Activated naive CD4-positive, alpha-beta T cell treated with anti-CD3 and anti-CD28 coated beads for 36 hours (primary cell): ENCODE results near the gene GRIN3A. TPM values are rescaled to one million over a fixed set of nuclear protein-coding genes. Genes with fewer than 3 reads are reported as not detected.
"Not testable (repeated sequence)": the region's sequence is repeated elsewhere in the genome, so short reads cannot be mapped to it uniquely, and the experiment has no call there.

ENCODE experiments used
- CTCF ChIA-PET: fragments of 350-600 bp; sonication (Branson Sonifier 250); formaldehyde crosslinking; loops from one replicate; lab custom pipeline; 2021; ENCODE audit warnings: antibody characterized with exemption; lab: Charles Lee
- DNase-seq: peaks from one replicate; pipeline ENCODE4 v3.0.0-alpha.2; 2020
- H3K27ac Mint-ChIP-seq: one replicate; pipeline ENCODE4 v1.8.0; 2021; ENCODE audit warnings: mild to moderate bottlenecking, mixed read lengths
- H3K27me3 Mint-ChIP-seq: one replicate; pipeline ENCODE4 v1.8.0; 2021; ENCODE audit warnings: low read depth, mixed read lengths
- H3K36me3 Mint-ChIP-seq: one replicate; pipeline ENCODE4 v1.8.0; 2021; ENCODE audit warnings: low read depth, mixed read lengths
- H3K4me1 Mint-ChIP-seq: one replicate; pipeline ENCODE4 v1.8.0; 2021; ENCODE audit warnings: low read depth, mixed read lengths
- H3K4me3 Mint-ChIP-seq: one replicate; pipeline ENCODE4 v1.8.0; 2021; ENCODE audit warnings: mild to moderate bottlenecking, moderate library complexity, mixed read lengths
- H3K9me3 Mint-ChIP-seq: one replicate; pipeline ENCODE4 v1.8.0; 2021; ENCODE audit warnings: mixed read lengths
- intact Hi-C: fragments of 100-400 bp; cut with micrococcal nuclease; formaldehyde crosslinking; loops from one replicate; pipeline ENCODE4 v1.15.1; 2023
- total RNA-seq, 2 experiments: library from RNA; stranded (reverse); gene quantifications; one replicate each; pipeline ENCODE4 v1.2.3, GENCODE V29; 2021

Gene GRIN3A
- total RNA-seq, 2 experiments from 2014 or later: not detected

GRCh38 chr9:101566904-101567724, 171.3 kb downstream of the GRIN3A start:
- peak; percentile 80 for DNase-seq
- Mint-ChIP-seq H3K27ac (peak overlapping the region; percentile 59), H3K4me1 (peaks cover 53% of the 10 kb centered on the region), H3K36me3 (peaks cover 48% of the 10 kb centered on the region), H3K9me3 (no peaks in the 10 kb centered on the region), H3K4me3 (no peak overlapping the region), H3K27me3 (no peaks in the 10 kb centered on the region)
- CTCF ChIA-PET: interaction anchor here (0.6 to 0.8 kb wide), 4 partner anchors 34 to 140 kb away, joined by 3 read pairs; no protein-coding TSS in a partner anchor
- intact Hi-C loops: loop anchor here (1.0 kb wide), 4 partner anchors 19 to 118 kb away; partner anchors contain the start of gene RNF20

GRCh38 chr9:101564252-101564651, 174.2 kb downstream of the GRIN3A start:
- Mint-ChIP-seq H3K4me1 (peaks cover 36% of the 10 kb centered on the region), H3K27me3 (no peaks in the 10 kb centered on the region), H3K36me3 (peaks cover 72% of the 10 kb centered on the region), H3K27ac (no peak overlapping the region), H3K9me3 (no peaks in the 10 kb centered on the region), H3K4me3 (no peak overlapping the region)
- no peak for DNase-seq
- intact Hi-C loops: no loop called here
- CTCF ChIA-PET: interaction anchor here (0.8 kb wide), 1 partner anchor 35 kb away, joined by 3 read pairs; no protein-coding TSS in a partner anchor

GRCh38 chr9:101562966-101563365, 175.5 kb downstream of the GRIN3A start:
- intact Hi-C loops: no loop called here
- H3K27me3 Mint-ChIP-seq: no peaks in the 10 kb centered on the region
- H3K27ac Mint-ChIP-seq: no peak overlapping the region
- H3K4me3 Mint-ChIP-seq: no peak overlapping the region
- no peak for DNase-seq
- H3K9me3 Mint-ChIP-seq: no peaks in the 10 kb centered on the region
- peaks cover 24% of the 10 kb centered on the region for H3K4me1 Mint-ChIP-seq
- CTCF ChIA-PET: interaction anchor here (1.0 kb wide), 1 partner anchor 104 kb away, joined by 4 read pairs; no protein-coding TSS in a partner anchor
- H3K36me3 Mint-ChIP-seq: peaks cover 78% of the 10 kb centered on the region

GRCh38 chr9:101561740-101562139, 176.7 kb downstream of the GRIN3A start:
- no peaks in the 10 kb centered on the region for H3K27me3 Mint-ChIP-seq
- no peak overlapping the region for H3K4me3 Mint-ChIP-seq
- CTCF ChIA-PET: interaction anchor here (1.0 kb wide), 1 partner anchor 103 kb away, joined by 4 read pairs; no protein-coding TSS in a partner anchor
- intact Hi-C loops: no loop called here
- DNase-seq: no peak
- H3K4me1 Mint-ChIP-seq: peaks cover 12% of the 10 kb centered on the region
- H3K36me3 Mint-ChIP-seq: peaks cover 82% of the 10 kb centered on the region
- H3K27ac Mint-ChIP-seq: no peak overlapping the region
- H3K9me3 Mint-ChIP-seq: peaks cover 2% of the 10 kb centered on the region

GRCh38 chr9:101549472-101550098, 188.9 kb downstream of the GRIN3A start:
- DNase-seq, CTCF ChIA-PET, H3K4me1 Mint-ChIP-seq, H3K27ac Mint-ChIP-seq, H3K9me3 Mint-ChIP-seq, intact Hi-C loops, H3K4me3 Mint-ChIP-seq, H3K27me3 Mint-ChIP-seq: not testable (repeated sequence)
- peaks cover 72% of the 10 kb centered on the region for H3K36me3 Mint-ChIP-seq

GRCh38 chr9:101543098-101543735, 195.2 kb downstream of the GRIN3A start:
- intact Hi-C loops: no loop called here
- Mint-ChIP-seq H3K4me1 (no peaks in the 10 kb centered on the region), H3K27me3 (no peaks in the 10 kb centered on the region), H3K4me3 (no peak overlapping the region), H3K36me3 (peaks cover 39% of the 10 kb centered on the region), H3K9me3 (no peaks in the 10 kb centered on the region), H3K27ac (no peak overlapping the region)
- CTCF ChIA-PET: no interaction called here
- no peak for DNase-seq

GRCh38 chr9:101540069-101540468, 198.4 kb downstream of the GRIN3A start:
- Mint-ChIP-seq H3K4me1 (peaks cover 12% of the 10 kb centered on the region), H3K4me3 (no peak overlapping the region), H3K9me3 (no peaks in the 10 kb centered on the region), H3K27ac (no peak overlapping the region), H3K36me3 (peaks cover 23% of the 10 kb centered on the region), H3K27me3 (no peaks in the 10 kb centered on the region)
- CTCF ChIA-PET: interaction anchor here (0.8 kb wide), 2 partner anchors 26 to 413 kb away, joined by 3 read pairs; no protein-coding TSS in a partner anchor
- no peak for DNase-seq
- intact Hi-C loops: no loop called here

GRCh38 chr9:101536938-101537337, 201.5 kb downstream of the GRIN3A start:
- peak; percentile 56 for DNase-seq
- CTCF ChIA-PET: interaction anchor here (1.0 kb wide), 1 partner anchor 9 kb away, joined by 3 read pairs; no protein-coding TSS in a partner anchor
- Mint-ChIP-seq H3K27me3 (no peaks in the 10 kb centered on the region), H3K27ac (no peak overlapping the region), H3K9me3 (no peaks in the 10 kb centered on the region), H3K4me1 (peaks cover 14% of the 10 kb centered on the region), H3K36me3 (peaks cover 11% of the 10 kb centered on the region), H3K4me3 (no peak overlapping the region)
- intact Hi-C loops: loop anchor here (10.0 kb wide), 1 partner anchor 1182 kb away; the partner anchor contains the start of gene TEX10

GRCh38 chr9:101536351-101536750, 202.1 kb downstream of the GRIN3A start:
- H3K27me3 Mint-ChIP-seq: no peaks in the 10 kb centered on the region
- peaks cover 14% of the 10 kb centered on the region for H3K4me1 Mint-ChIP-seq
- no peak overlapping the region for H3K4me3 Mint-ChIP-seq
- no peaks in the 10 kb centered on the region for H3K9me3 Mint-ChIP-seq
- peaks cover 11% of the 10 kb centered on the region for H3K36me3 Mint-ChIP-seq
- CTCF ChIA-PET: no interaction called here
- DNase-seq: no peak
- intact Hi-C loops: loop anchor here (10.0 kb wide), 1 partner anchor 1182 kb away; the partner anchor contains the start of gene TEX10
- no peak overlapping the region for H3K27ac Mint-ChIP-seq

- Mint-ChIP-seq H3K4me3 (peak within 1 kb of the TSS; percentile 79), H3K4me1 (peaks cover 14% of the 10 kb centered on the region), H3K27me3 (peaks cover 4% of the 10 kb centered on the region), H3K36me3 (peaks cover 11% of the 10 kb centered on the region), H3K9me3 (no peaks in the 10 kb centered on the region), H3K27ac (peak within 1 kb of the TSS; percentile 93)
- peak; percentile 100 for DNase-seq
- intact Hi-C loops: loop anchor here (1.0 to 10.0 kb wide), 9 partner anchors 15 to 1716 kb away; partner anchors contain the start of genes ERP44, INVS, MRPL50 and MSANTD3
- CTCF ChIA-PET: interaction anchor here (0.7 to 3.5 kb wide), 12 partner anchors 21 to 147 kb away, joined by 3 to 22 read pairs (median 4); partner anchors contain the start of genes MRPL50 and ZNF189
These were observed 204.9 kb downstream of the GRIN3A start, which contains the start of gene RNF20 for GRCh38 chr9:101533334-101534204. RNF20 (plus strand) TSS chr9:101533853; CDS start chr9:101535424, 1,571 bp downstream.
